ENCODE measurements around the gene M1AP. TPM values are rescaled to one million over a fixed set of nuclear protein-coding genes. Genes with fewer than 3 reads are reported as not detected.

M1AP gene
- polyA plus RNA-seq, 1 of the 3 experiments (the other 2 are of a cell fraction): 0.02 TPM

DNA sequence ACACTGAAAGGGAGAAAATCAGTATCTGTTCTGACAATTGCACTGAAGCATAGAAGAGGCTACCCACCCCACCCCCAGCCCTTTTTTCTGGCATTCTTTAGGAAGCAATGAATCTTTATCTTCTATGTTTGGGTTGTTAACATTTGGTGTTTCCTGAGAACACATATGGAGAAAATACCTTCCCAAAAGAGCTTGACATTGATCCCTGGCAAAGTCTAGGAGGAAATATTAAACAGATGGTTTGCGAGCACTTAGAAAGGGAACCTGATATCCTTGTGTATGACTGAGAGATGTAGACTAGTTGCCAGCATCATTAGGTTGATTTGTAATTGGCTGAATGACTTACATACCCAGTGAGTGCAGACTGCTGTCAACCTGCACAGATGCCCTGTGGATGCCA is 50.7 kb downstream of the M1AP start:
- ChIA-PET POLR2A (no interaction called here), CTCF (interaction anchor here (1.0 to 2.6 kb wide), 6 partner anchors 9 to 65 kb away, joined by 3 to 17 read pairs (median 4); no protein-coding TSS in a partner anchor)
- DNase-seq: peak; percentile 31
- TF ChIP-seq TAF1 (IDR thresholded peaks at IDR 0.05; ENCODE audit: borderline replicate concordance, low read depth, low read length) (0 out of 2 replicates have a peak, but pooled peaks have one; percentile 29), MXI1 (IDR thresholded peaks at IDR 0.05; ENCODE audit: low read depth, low read length) (no peak), SMC3 (IDR thresholded peaks at IDR 0.05; ENCODE audit: low read depth, low read length) (no peak), NFIC (IDR thresholded peaks at IDR 0.05; ENCODE audit: borderline replicate concordance) (peak; percentile 47; the same call in 1 of the 2 replicates), JUND (IDR thresholded peaks at IDR 0.05) (peak; percentile 58), ELF1 (IDR thresholded peaks at IDR 0.05) (no peak), NRF1 (IDR thresholded peaks at IDR 0.05; ENCODE audit: low read depth, low read length) (no peak), RAD21 (IDR thresholded peaks at IDR 0.05; ENCODE audit: low read length) (no peak), POLR2AphosphoS5 (IDR thresholded peaks at IDR 0.05; ENCODE audit: low read depth, low read length) (peak; percentile 85), YY1 (IDR thresholded peaks at IDR 0.05; ENCODE audit: low read depth) (no peak), TEAD4 (IDR thresholded peaks at IDR 0.05; ENCODE audit: borderline replicate concordance, insufficient read depth) (no peak; the same call in 1 of the 2 replicates), FOSL2 (IDR thresholded peaks at IDR 0.05; ENCODE audit: borderline replicate concordance, low read depth) (peak; percentile 13; the same call in 1 of the 2 replicates), CHD2 (IDR thresholded peaks at IDR 0.05; ENCODE audit: low read length, partially characterized antibody) (peak; percentile 12), EZH2phosphoT487 (IDR thresholded peaks at IDR 0.05; ENCODE audit: borderline replicate concordance, low read depth) (no peak), FOXJ3 (CRISPR knock-in tag; IDR thresholded peaks at IDR 0.05) (no peak), GABPA (IDR thresholded peaks at IDR 0.05; ENCODE audit: low read depth) (no peak), RXRA (IDR thresholded peaks at IDR 0.05; ENCODE audit: borderline replicate concordance, low read depth) (no peak), MEF2A (IDR thresholded peaks at IDR 0.05; ENCODE audit: borderline replicate concordance, low read depth) (no peak; the same call in 1 of the 2 replicates), RFX5 (IDR thresholded peaks at IDR 0.05; ENCODE audit: low read length) (no peak)
- TF ChIP-seq, protein P1, sequence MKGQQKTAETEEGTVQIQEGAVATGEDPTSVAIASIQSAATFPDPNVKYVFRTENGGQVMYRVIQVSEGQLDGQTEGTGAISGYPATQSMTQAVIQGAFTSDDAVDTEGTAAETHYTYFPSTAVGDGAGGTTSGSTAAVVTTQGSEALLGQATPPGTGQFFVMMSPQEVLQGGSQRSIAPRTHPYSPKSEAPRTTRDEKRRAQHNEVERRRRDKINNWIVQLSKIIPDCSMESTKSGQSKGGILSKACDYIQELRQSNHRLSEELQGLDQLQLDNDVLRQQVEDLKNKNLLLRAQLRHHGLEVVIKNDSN (IDR thresholded peaks at IDR 0.05; ENCODE audit: borderline replicate concordance, low read depth): no peak
- TF ChIP-seq, protein P2, sequence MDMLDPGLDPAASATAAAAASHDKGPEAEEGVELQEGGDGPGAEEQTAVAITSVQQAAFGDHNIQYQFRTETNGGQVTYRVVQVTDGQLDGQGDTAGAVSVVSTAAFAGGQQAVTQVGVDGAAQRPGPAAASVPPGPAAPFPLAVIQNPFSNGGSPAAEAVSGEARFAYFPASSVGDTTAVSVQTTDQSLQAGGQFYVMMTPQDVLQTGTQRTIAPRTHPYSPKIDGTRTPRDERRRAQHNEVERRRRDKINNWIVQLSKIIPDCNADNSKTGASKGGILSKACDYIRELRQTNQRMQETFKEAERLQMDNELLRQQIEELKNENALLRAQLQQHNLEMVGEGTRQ (IDR thresholded peaks at IDR 0.05; ENCODE audit: borderline replicate concordance, low read depth, low read length): no peak
- TF ChIP-seq, protein P3, sequence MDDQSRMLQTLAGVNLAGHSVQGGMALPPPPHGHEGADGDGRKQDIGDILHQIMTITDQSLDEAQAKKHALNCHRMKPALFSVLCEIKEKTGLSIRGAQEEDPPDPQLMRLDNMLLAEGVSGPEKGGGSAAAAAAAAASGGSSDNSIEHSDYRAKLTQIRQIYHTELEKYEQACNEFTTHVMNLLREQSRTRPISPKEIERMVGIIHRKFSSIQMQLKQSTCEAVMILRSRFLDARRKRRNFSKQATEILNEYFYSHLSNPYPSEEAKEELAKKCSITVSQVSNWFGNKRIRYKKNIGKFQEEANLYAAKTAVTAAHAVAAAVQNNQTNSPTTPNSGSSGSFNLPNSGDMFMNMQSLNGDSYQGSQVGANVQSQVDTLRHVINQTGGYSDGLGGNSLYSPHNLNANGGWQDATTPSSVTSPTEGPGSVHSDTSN (IDR thresholded peaks at IDR 0.05): peak; percentile 78
- TF ChIP-seq, protein P4, sequence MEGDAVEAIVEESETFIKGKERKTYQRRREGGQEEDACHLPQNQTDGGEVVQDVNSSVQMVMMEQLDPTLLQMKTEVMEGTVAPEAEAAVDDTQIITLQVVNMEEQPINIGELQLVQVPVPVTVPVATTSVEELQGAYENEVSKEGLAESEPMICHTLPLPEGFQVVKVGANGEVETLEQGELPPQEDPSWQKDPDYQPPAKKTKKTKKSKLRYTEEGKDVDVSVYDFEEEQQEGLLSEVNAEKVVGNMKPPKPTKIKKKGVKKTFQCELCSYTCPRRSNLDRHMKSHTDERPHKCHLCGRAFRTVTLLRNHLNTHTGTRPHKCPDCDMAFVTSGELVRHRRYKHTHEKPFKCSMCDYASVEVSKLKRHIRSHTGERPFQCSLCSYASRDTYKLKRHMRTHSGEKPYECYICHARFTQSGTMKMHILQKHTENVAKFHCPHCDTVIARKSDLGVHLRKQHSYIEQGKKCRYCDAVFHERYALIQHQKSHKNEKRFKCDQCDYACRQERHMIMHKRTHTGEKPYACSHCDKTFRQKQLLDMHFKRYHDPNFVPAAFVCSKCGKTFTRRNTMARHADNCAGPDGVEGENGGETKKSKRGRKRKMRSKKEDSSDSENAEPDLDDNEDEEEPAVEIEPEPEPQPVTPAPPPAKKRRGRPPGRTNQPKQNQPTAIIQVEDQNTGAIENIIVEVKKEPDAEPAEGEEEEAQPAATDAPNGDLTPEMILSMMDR (IDR thresholded peaks at IDR 0.05): no peak
- TF ChIP-seq, protein P5, sequence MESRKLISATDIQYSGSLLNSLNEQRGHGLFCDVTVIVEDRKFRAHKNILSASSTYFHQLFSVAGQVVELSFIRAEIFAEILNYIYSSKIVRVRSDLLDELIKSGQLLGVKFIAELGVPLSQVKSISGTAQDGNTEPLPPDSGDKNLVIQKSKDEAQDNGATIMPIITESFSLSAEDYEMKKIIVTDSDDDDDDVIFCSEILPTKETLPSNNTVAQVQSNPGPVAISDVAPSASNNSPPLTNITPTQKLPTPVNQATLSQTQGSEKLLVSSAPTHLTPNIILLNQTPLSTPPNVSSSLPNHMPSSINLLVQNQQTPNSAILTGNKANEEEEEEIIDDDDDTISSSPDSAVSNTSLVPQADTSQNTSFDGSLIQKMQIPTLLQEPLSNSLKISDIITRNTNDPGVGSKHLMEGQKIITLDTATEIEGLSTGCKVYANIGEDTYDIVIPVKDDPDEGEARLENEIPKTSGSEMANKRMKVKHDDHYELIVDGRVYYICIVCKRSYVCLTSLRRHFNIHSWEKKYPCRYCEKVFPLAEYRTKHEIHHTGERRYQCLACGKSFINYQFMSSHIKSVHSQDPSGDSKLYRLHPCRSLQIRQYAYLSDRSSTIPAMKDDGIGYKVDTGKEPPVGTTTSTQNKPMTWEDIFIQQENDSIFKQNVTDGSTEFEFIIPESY (IDR thresholded peaks at IDR 0.05; ENCODE audit: borderline replicate concordance, low read depth): no peak
- TF ChIP-seq, protein P6, sequence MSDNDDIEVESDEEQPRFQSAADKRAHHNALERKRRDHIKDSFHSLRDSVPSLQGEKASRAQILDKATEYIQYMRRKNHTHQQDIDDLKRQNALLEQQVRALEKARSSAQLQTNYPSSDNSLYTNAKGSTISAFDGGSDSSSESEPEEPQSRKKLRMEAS (IDR thresholded peaks at IDR 0.05; ENCODE audit: low read depth): no peak

More for the DNA sequence above, 50.7 kb downstream of the M1AP start:
- no peaks in the 10 kb centered on the region; the same call in 1 of the 2 replicates for H3K79me2 ChIP-seq (ENCODE audit: insufficient read depth)
- H3K4me3 ChIP-seq (ENCODE audit: low read depth in 2 of 2, low read length in 1 of 2): no peak overlapping the region
- peaks cover 1% of the 10 kb centered on the region for H3F3A ChIP-seq (replicated peaks; ENCODE audit: insufficient read depth)
- no peaks in the 10 kb centered on the region; the same call in 1 of the 2 replicates for H3K27me3 ChIP-seq (ENCODE audit: insufficient read depth)
- no peak overlapping the region for H3K9ac ChIP-seq
- H2AFZ ChIP-seq (ENCODE audit: low read depth): no peak overlapping the region
- no peaks in the 10 kb centered on the region for H3K9me3 ChIP-seq
- peaks cover under 1 to 5% of the 10 kb centered on the region in 2 experiments; a peak in 3 of 4 replicates for H3K4me1 ChIP-seq (ENCODE audit: control insufficient read depth in 1 of 2, insufficient read depth in 2 of 2, low read depth in 1 of 2, low read length in 1 of 2)
- H3K36me3 ChIP-seq (replicated peaks in 1 of 2; ENCODE audit: control insufficient read depth in 1 of 2, insufficient read depth in 2 of 2, low read length in 1 of 2): no peaks in the 10 kb centered on the region
- 14% methylated on average over 1 of the region's 1 CpG for WGBS (ENCODE audit: low lambda C conversion rate)
- H3K27ac ChIP-seq (ENCODE audit: low read depth in 2 of 2, low read length in 1 of 2): peak overlapping the region; percentile 39 to 86; a peak in 3 of 4 replicates
- no peaks in the 10 kb centered on the region for H4K20me1 ChIP-seq (ENCODE audit: insufficient read depth)
- no peaks in the 10 kb centered on the region for H3K9me2 ChIP-seq
- H3K4me2 ChIP-seq: no peak overlapping the region

Measured in SK-N-SH (cell line).